ENCODE results near the gene GNAS-AS1. TPM values are rescaled to one million over a fixed set of nuclear protein-coding genes. Genes with fewer than 3 reads are reported as not detected.

The GNAS-AS1 gene
- total and polyA plus RNA-seq, 2 donors from 2014 or later = 0.37 to 0.88 TPM

DNA sequence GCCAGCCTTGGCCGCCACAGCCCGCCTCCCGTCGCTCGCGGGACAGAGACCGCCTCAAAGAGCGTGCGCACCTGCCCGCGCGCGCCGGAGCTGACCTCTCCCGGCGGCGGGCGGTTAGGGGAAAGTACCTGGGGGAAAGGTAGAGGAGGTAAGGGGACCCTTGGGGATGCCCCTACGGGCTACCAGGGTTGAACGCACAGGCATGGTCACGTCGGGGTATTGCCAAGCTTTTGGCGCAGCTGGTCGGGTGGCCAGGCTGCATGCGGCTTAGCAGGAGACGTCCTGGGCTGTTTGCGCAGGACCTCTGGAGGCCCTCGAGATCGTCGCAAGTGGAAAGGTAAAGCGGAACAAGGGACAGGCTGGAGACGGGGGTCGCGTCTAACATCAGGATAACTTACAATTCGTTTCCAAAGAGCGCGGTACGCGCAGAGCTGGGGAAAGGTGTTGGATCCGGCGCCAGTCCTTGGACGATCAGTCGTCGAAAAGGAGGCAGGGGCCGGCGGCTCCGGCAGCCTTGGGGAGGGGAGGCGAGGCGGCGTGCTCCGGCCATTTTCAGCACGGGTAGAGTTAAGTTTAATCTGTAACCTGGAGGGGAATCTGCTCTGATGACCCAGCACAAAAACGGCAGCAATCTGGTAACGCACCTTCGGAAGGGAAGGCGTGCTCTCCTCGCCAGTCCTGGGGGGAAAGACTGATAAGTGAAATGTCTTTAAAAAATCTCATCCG, 9.0 kb downstream of the GNAS-AS1 start:
- H3K27me3 ChIP-seq (ENCODE audit: control insufficient read depth, insufficient read depth, low read length) = peaks cover 3% of the 10 kb centered on the region
- intact Hi-C loops (cut with DNase I) = no loop called here
- no peak for FAIRE-seq

DNA sequence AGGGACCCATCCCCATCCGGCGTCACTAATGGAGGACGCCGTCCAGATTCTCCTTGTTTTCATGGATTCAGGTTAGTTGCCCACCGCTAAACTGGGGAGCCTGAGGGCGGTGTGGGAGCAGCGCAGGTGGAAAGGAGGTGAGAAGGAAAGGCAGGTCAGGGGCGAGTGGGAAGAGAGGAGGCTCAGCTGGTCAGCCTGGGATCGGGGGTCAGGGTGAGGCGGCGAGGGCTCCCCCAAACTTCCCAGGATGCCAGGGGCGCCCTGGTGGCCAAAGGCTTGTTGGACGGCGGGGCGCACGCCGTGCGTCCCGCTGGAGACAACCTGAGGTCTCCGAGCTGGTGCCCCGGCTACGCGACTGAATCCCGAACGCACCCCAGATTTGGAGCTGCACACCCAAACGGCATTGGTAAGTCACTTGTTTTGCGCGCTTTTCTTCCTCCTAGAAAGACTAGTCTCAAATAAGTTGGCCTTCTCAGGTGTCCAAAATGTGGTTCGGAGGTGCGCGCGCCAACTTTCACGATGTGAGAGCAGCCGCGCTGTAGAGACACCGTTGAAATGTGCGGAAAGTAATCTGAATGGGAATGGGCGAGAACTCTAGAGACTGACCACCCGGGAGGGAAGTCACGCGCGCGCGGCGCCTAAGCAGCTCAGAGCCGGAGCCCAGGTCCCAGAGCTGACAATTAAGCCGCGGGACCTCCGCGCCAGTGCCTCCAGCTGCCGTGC, 9.7 kb downstream of the GNAS-AS1 start:
- Histone ChIP-seq H3K27me3 (ENCODE audit: control insufficient read depth, insufficient read depth, low read length) (peaks cover 3% of the 10 kb centered on the region), H3K9ac (ENCODE audit: low read length in 3 of 3) (no peak overlapping the region), H3K27ac (ENCODE audit: low read depth in 2 of 2, low read length in 2 of 2) (no peak overlapping the region), H3K9me3 (ENCODE audit: control insufficient read depth in 2 of 3, insufficient read depth in 1 of 3, low read length in 3 of 3) (no peaks in the 10 kb centered on the region), H3K4me1 (ENCODE audit: control insufficient read depth in 2 of 3, insufficient read depth in 2 of 3, low read depth in 1 of 3, low read length in 3 of 3) (peaks cover 0 to 3% (median 0%) of the 10 kb centered on the region in 3 donors), H3K4me3 (ENCODE audit: low read length in 3 of 3) (no peak overlapping the region), H3K36me3 (ENCODE audit: control insufficient read depth in 2 of 3, insufficient read depth in 3 of 3, low read length in 3 of 3) (no peaks in the 10 kb centered on the region)
- intact Hi-C loops (cut with DNase I) = no loop called here
- TF ChIP-seq, protein P1, sequence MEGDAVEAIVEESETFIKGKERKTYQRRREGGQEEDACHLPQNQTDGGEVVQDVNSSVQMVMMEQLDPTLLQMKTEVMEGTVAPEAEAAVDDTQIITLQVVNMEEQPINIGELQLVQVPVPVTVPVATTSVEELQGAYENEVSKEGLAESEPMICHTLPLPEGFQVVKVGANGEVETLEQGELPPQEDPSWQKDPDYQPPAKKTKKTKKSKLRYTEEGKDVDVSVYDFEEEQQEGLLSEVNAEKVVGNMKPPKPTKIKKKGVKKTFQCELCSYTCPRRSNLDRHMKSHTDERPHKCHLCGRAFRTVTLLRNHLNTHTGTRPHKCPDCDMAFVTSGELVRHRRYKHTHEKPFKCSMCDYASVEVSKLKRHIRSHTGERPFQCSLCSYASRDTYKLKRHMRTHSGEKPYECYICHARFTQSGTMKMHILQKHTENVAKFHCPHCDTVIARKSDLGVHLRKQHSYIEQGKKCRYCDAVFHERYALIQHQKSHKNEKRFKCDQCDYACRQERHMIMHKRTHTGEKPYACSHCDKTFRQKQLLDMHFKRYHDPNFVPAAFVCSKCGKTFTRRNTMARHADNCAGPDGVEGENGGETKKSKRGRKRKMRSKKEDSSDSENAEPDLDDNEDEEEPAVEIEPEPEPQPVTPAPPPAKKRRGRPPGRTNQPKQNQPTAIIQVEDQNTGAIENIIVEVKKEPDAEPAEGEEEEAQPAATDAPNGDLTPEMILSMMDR (IDR thresholded peaks at IDR 0.05; ENCODE audit: borderline replicate concordance, extremely low read depth, insufficient read depth) = no peak
- FAIRE-seq (no peak), DNase-seq (no peak)

More for the DNA sequence above, 9.0 kb downstream of the GNAS-AS1 start:
- H3K9ac ChIP-seq (ENCODE audit: low read length in 3 of 3) = no peak overlapping the region
- H3K27ac ChIP-seq (ENCODE audit: low read depth in 2 of 2, low read length in 2 of 2) = no peak overlapping the region
- no peaks in the 10 kb centered on the region for H3K9me3 ChIP-seq (ENCODE audit: control insufficient read depth in 2 of 3, insufficient read depth in 1 of 3, low read length in 3 of 3)
- peaks cover 0 to 3% (median 0%) of the 10 kb centered on the region in 3 donors for H3K4me1 ChIP-seq (ENCODE audit: control insufficient read depth in 2 of 3, insufficient read depth in 2 of 3, low read depth in 1 of 3, low read length in 3 of 3)
- no peak overlapping the region for H3K4me3 ChIP-seq (ENCODE audit: low read length in 3 of 3)
- peak in 1 of 5 donors; percentile 43 for DNase-seq
- no peaks in the 10 kb centered on the region for H3K36me3 ChIP-seq (ENCODE audit: control insufficient read depth in 2 of 3, insufficient read depth in 3 of 3, low read length in 3 of 3)
- TF ChIP-seq, protein P1 (IDR thresholded peaks at IDR 0.05; ENCODE audit: borderline replicate concordance, extremely low read depth, insufficient read depth) = no peak

DNA sequence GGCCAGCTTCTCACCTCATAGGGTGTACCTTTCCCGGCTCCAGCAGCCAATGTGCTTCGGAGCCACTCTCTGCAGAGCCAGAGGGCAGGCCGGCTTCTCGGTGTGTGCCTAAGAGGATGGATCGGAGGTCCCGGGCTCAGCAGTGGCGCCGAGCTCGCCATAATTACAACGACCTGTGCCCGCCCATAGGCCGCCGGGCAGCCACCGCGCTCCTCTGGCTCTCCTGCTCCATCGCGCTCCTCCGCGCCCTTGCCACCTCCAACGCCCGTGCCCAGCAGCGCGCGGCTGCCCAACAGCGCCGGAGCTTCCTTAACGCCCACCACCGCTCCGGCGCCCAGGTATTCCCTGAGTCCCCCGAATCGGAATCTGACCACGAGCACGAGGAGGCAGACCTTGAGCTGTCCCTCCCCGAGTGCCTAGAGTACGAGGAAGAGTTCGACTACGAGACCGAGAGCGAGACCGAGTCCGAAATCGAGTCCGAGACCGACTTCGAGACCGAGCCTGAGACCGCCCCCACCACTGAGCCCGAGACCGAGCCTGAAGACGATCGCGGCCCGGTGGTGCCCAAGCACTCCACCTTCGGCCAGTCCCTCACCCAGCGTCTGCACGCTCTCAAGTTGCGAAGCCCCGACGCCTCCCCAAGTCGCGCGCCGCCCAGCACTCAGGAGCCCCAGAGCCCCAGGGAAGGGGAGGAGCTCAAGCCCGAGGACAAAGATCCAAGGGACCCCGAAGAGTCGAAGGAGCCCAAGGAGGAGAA, 10.5 kb downstream of the GNAS-AS1 start:
- Histone ChIP-seq H3K4me3 (ENCODE audit: low read length in 3 of 3) (peak overlapping the region in 1 of 3 donors; percentile 11), H3K27ac (ENCODE audit: low read depth in 2 of 2, low read length in 2 of 2) (no peak overlapping the region), H3K36me3 (ENCODE audit: control insufficient read depth in 2 of 3, insufficient read depth in 3 of 3, low read length in 3 of 3) (no peaks in the 10 kb centered on the region), H3K27me3 (ENCODE audit: control insufficient read depth, insufficient read depth, low read length) (peaks cover 3% of the 10 kb centered on the region), H3K9me3 (ENCODE audit: control insufficient read depth in 2 of 3, insufficient read depth in 1 of 3, low read length in 3 of 3) (no peaks in the 10 kb centered on the region), H3K4me1 (ENCODE audit: control insufficient read depth in 2 of 3, insufficient read depth in 2 of 3, low read depth in 1 of 3, low read length in 3 of 3) (peaks cover 0 to 3% (median 0%) of the 10 kb centered on the region in 3 donors), H3K9ac (ENCODE audit: low read length in 3 of 3) (no peak overlapping the region)
- TF ChIP-seq, protein P1 (IDR thresholded peaks at IDR 0.05; ENCODE audit: borderline replicate concordance, extremely low read depth, insufficient read depth) = no peak
- FAIRE-seq (no peak), DNase-seq (peak in 2 of 5 donors; percentile 37 to 67)
- intact Hi-C loops (cut with DNase I) = no loop called here

Data from kidney (tissue), 14 donors.